ENCODE results near the gene ADAMTS4. TPM values are rescaled to one million over a fixed set of nuclear protein-coding genes. Genes with fewer than 3 reads are reported as not detected.

The ADAMTS4 gene
- total and polyA plus RNA-seq, 9 of the 15 experiments (the other 6 are each of a cell fraction or from before 2014, with no cell fraction given), result 0.07 to 3.7 (median 0.41) TPM

- TF ChIP-seq, protein P1, sequence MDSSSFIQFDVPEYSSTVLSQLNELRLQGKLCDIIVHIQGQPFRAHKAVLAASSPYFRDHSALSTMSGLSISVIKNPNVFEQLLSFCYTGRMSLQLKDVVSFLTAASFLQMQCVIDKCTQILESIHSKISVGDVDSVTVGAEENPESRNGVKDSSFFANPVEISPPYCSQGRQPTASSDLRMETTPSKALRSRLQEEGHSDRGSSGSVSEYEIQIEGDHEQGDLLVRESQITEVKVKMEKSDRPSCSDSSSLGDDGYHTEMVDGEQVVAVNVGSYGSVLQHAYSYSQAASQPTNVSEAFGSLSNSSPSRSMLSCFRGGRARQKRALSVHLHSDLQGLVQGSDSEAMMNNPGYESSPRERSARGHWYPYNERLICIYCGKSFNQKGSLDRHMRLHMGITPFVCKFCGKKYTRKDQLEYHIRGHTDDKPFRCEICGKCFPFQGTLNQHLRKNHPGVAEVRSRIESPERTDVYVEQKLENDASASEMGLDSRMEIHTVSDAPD (CRISPR knock-in tag; IDR thresholded peaks at IDR 0.05), result no peak
- TF ChIP-seq ZNF583 (CRISPR knock-in tag; IDR thresholded peaks at IDR 0.05), result no peak
- no peak for TF ChIP-seq SETDB1 (IDR thresholded peaks at IDR 0.05; ENCODE audit: low read length)
- no peak for TF ChIP-seq ZNF146 (CRISPR knock-in tag; IDR thresholded peaks at IDR 0.05; ENCODE audit: unreplicated experiment)
- TF ChIP-seq YY1 (IDR thresholded peaks at IDR 0.05; ENCODE audit: borderline replicate concordance in 1 of 3, control insufficient read depth in 1 of 3, extremely low read depth in 1 of 3, insufficient read depth in 3 of 3, insufficient read length in 1 of 3, insufficient replicate concordance in 2 of 3, low read depth in 1 of 3, low read length in 2 of 3), result peak; percentile 97 to 100 (median 99)
- TF ChIP-seq ZNF57 (CRISPR knock-in tag; IDR thresholded peaks at IDR 0.05), result no peak
- TF ChIP-seq PHF8 (IDR thresholded peaks at IDR 0.05; ENCODE audit: borderline replicate concordance, low read length), result peak; percentile 86; the same call in 1 of the 2 replicates
- TF ChIP-seq ZNF175 (CRISPR knock-in tag; IDR thresholded peaks at IDR 0.05; ENCODE audit: low read depth), result no peak
- TF ChIP-seq FUS (optimal IDR thresholded peaks at IDR 0.05; ENCODE audit: low read depth, low read length), result no peak
- TF ChIP-seq ZNF3 (CRISPR knock-in tag; IDR thresholded peaks at IDR 0.05), result no peak
- TF ChIP-seq ZBTB1 (CRISPR knock-in tag; IDR thresholded peaks at IDR 0.05; ENCODE audit: borderline replicate concordance, low read depth), result no peak
- TF ChIP-seq KDM4B (IDR thresholded peaks at IDR 0.05; ENCODE audit: borderline replicate concordance in 2 of 2, low read depth in 1 of 2), result no peak
- TF ChIP-seq, protein P2, sequence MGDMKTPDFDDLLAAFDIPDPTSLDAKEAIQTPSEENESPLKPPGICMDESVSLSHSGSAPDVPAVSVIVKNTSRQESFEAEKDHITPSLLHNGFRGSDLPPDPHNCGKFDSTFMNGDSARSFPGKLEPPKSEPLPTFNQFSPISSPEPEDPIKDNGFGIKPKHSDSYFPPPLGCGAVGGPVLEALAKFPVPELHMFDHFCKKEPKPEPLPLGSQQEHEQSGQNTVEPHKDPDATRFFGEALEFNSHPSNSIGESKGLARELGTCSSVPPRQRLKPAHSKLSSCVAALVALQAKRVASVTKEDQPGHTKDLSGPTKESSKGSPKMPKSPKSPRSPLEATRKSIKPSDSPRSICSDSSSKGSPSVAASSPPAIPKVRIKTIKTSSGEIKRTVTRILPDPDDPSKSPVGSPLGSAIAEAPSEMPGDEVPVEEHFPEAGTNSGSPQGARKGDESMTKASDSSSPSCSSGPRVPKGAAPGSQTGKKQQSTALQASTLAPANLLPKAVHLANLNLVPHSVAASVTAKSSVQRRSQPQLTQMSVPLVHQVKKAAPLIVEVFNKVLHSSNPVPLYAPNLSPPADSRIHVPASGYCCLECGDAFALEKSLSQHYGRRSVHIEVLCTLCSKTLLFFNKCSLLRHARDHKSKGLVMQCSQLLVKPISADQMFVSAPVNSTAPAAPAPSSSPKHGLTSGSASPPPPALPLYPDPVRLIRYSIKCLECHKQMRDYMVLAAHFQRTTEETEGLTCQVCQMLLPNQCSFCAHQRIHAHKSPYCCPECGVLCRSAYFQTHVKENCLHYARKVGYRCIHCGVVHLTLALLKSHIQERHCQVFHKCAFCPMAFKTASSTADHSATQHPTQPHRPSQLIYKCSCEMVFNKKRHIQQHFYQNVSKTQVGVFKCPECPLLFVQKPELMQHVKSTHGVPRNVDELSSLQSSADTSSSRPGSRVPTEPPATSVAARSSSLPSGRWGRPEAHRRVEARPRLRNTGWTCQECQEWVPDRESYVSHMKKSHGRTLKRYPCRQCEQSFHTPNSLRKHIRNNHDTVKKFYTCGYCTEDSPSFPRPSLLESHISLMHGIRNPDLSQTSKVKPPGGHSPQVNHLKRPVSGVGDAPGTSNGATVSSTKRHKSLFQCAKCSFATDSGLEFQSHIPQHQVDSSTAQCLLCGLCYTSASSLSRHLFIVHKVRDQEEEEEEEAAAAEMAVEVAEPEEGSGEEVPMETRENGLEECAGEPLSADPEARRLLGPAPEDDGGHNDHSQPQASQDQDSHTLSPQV (IDR thresholded peaks at IDR 0.05), result no peak
- TF ChIP-seq KLF13 (tag; IDR thresholded peaks at IDR 0.05; ENCODE audit: borderline replicate concordance, low read depth), result no peak
- TF ChIP-seq CBFA2T3 (IDR thresholded peaks at IDR 0.05), result no peak
- peak; percentile 68; the same call in 1 of the 2 replicates for TF ChIP-seq SREBF1 (IDR thresholded peaks at IDR 0.05; ENCODE audit: borderline replicate concordance, low read depth, low read length)
- peak; percentile 72; the same call in 1 of the 2 replicates for TF ChIP-seq OTX1 (CRISPR knock-in tag; IDR thresholded peaks at IDR 0.05)
- no peak for TF ChIP-seq CREB5 (CRISPR knock-in tag; IDR thresholded peaks at IDR 0.05)
These were observed 45.0 kb downstream of the ADAMTS4 start, which contains the start of gene UFC1 (continued) for GRCh38 chr1:161153682-161154337.
